HepG2 (cell line): ENCODE results near the gene FNIP2. TPM values are rescaled to one million over a fixed set of nuclear protein-coding genes. Genes with fewer than 3 reads are reported as not detected.

ENCODE experiments used
- ATF7 ChIP-seq, 2 experiments: fragments of 450-650 bp in 1 of 2; sonication (generic) in 1 of 2; formaldehyde crosslinking in 1 of 2; IDR thresholded peaks; 2 replicates each; pipeline versions ENCODE4 v1.4.0 to v1.6.1; 2016 to 2020; ENCODE audit warnings: antibody characterized with exemption in 1 of 2, mild to moderate bottlenecking in 1 of 2, missing genetic modification reagents in 1 of 2
- CCDC6 ChIP-seq: sonication (generic); formaldehyde crosslinking; IDR thresholded peaks from 2 replicates; pipeline ENCODE4 v1.8.1; 2022; ENCODE audit warnings: mild to moderate bottlenecking, missing genetic modification reagents, moderate library complexity
- FOXM1 ChIP-seq: sonication (generic); formaldehyde crosslinking; IDR thresholded peaks from 2 replicates; pipeline ENCODE4 v1.5.0; 2020; ENCODE audit warnings: missing genetic modification reagents
- FOXP1 ChIP-seq, 2 experiments: fragments of 450-650 bp in 1 of 2; IDR thresholded peaks; 2 replicates each; pipeline ENCODE4 v1.6.1; 2017 to 2018; ENCODE audit warnings: antibody characterized with exemption in 1 of 2
- JDP2 ChIP-seq: sonication (generic); formaldehyde crosslinking; IDR thresholded peaks from 2 replicates; pipeline ENCODE4 v1.8.1; 2022; ENCODE audit warnings: missing genetic modification reagents, borderline replicate concordance
- KDM5B ChIP-seq: sonication (generic); formaldehyde crosslinking; IDR thresholded peaks from 2 replicates; pipeline ENCODE4 v1.4.0; 2020; ENCODE audit warnings: missing genetic modification reagents, mild to moderate bottlenecking, borderline replicate concordance
- NFKBIZ ChIP-seq: IDR thresholded peaks from 2 replicates; pipeline ENCODE4 v1.6.1; 2018; ENCODE audit warnings: missing genetic modification reagents, missing compliant biosample characterization
- PAF1 ChIP-seq: IDR thresholded peaks from 2 replicates; pipeline ENCODE4 v1.6.1; 2016; ENCODE audit warnings: missing genetic modification reagents, missing compliant biosample characterization
- RELA ChIP-seq: sonication (generic); formaldehyde crosslinking; IDR thresholded peaks from 2 replicates; pipeline ENCODE4 v1.4.0; 2020; ENCODE audit warnings: missing genetic modification reagents
- SMAD1 ChIP-seq: sonication (generic); formaldehyde crosslinking; IDR thresholded peaks from 2 replicates; pipeline ENCODE4 v1.4.0; 2020; ENCODE audit warnings: missing genetic modification reagents, low read depth, mild to moderate bottlenecking, borderline replicate concordance
- TAF15 ChIP-seq: fragments of 200-400 bp; formaldehyde crosslinking; IDR thresholded peaks from one replicate; pipeline ENCODE4 v1.6.1; 2018; ENCODE audit warnings: mild to moderate bottlenecking, low read depth, low read length; ENCODE audit not compliant: poor library complexity, severe bottlenecking
- TOPORS ChIP-seq: sonication (generic); formaldehyde crosslinking; IDR thresholded peaks from 2 replicates; pipeline ENCODE4 v1.8.0; 2023; ENCODE audit warnings: mild to moderate bottlenecking, missing genetic modification reagents
- ZBTB21 ChIP-seq: sonication (generic); formaldehyde crosslinking; IDR thresholded peaks from 2 replicates; pipeline ENCODE4 v1.4.0; 2020; ENCODE audit warnings: missing genetic modification reagents
- ZMAT3 ChIP-seq: sonication (generic); formaldehyde crosslinking; conservative IDR thresholded peaks from 2 replicates; pipeline ENCODE4 v1.7.0; 2021; ENCODE audit warnings: missing genetic modification reagents
- ZNF12 ChIP-seq: sonication (generic); formaldehyde crosslinking; IDR thresholded peaks from 2 replicates; pipeline ENCODE4 v1.5.0; 2020; ENCODE audit warnings: missing genetic modification reagents
- ZNF224 ChIP-seq: sonication (generic); formaldehyde crosslinking; IDR thresholded peaks from 2 replicates; pipeline ENCODE4 v1.5.0; 2020; ENCODE audit warnings: mild to moderate bottlenecking, missing genetic modification reagents
- ZNF530 ChIP-seq: sonication (generic); formaldehyde crosslinking; IDR thresholded peaks from 2 replicates; pipeline ENCODE4 v1.5.0; 2020; ENCODE audit warnings: low read depth, mild to moderate bottlenecking, missing genetic modification reagents
- ZNF616 ChIP-seq: sonication (generic); formaldehyde crosslinking; IDR thresholded peaks from 2 replicates; pipeline ENCODE4 v1.5.0; 2020; ENCODE audit warnings: low read depth, mild to moderate bottlenecking, missing genetic modification reagents
- polyA plus RNA-seq, 8 experiments: library from polyadenylated mRNA; depleted of rRNA in 3 of 8; stranded (reverse) in 7 of 8; unstranded in 1 of 8; fragments of >200 nt; fragmentation: Illumina TruSeq in 4 of 8; extraction: Trizol in 4 of 8; gene quantifications; 2 replicates each; pipeline versions ENCODE4 v1.2.1 to v1.2.3, GENCODE V29; 2011 to 2016; ENCODE audit warnings: low read depth in 4 of 8, missing spikeins in 1 of 8, mixed read lengths in 1 of 8; ENCODE audit not compliant: insufficient read depth in 1 of 8
- total RNA-seq, 5 experiments: library from RNA; depleted of rRNA; stranded (reverse); fragments of >200 nt; fragmentation: Illumina TruSeq; extraction: Trizol; gene quantifications; 2 replicates each; pipeline ENCODE4 v1.2.3, GENCODE V29; 2016; ENCODE audit warnings: low read depth in 1 of 5
- TF ChIP-seq, protein P1 (sequence below): sonication (generic); formaldehyde crosslinking; IDR thresholded peaks from 2 replicates; pipeline ENCODE4 v1.5.1; 2020; ENCODE audit warnings: mild to moderate bottlenecking, missing genetic modification reagents
- TF ChIP-seq, protein P2 (sequence below): sonication (generic); formaldehyde crosslinking; IDR thresholded peaks from 2 replicates; pipeline ENCODE4 v1.5.1; 2020; ENCODE audit warnings: missing genetic modification reagents, mild to moderate bottlenecking, borderline replicate concordance
- TF ChIP-seq, protein P3 (sequence below): sonication (generic); formaldehyde crosslinking; IDR thresholded peaks from 2 replicates; pipeline ENCODE4 v1.5.1; 2020; ENCODE audit warnings: missing genetic modification reagents, mild to moderate bottlenecking, borderline replicate concordance
- TF ChIP-seq, protein P4 (sequence below): sonication (generic); formaldehyde crosslinking; IDR thresholded peaks from 2 replicates; pipeline ENCODE4 v1.8.1; 2023; ENCODE audit warnings: mild to moderate bottlenecking, moderate library complexity, missing genetic modification reagents

Gene FNIP2
- total and polyA plus RNA-seq, 2 of the 13 experiments (the other 11 are each of a cell fraction or from before 2014, with no cell fraction given): 15.5 to 21.0 TPM

DNA sequence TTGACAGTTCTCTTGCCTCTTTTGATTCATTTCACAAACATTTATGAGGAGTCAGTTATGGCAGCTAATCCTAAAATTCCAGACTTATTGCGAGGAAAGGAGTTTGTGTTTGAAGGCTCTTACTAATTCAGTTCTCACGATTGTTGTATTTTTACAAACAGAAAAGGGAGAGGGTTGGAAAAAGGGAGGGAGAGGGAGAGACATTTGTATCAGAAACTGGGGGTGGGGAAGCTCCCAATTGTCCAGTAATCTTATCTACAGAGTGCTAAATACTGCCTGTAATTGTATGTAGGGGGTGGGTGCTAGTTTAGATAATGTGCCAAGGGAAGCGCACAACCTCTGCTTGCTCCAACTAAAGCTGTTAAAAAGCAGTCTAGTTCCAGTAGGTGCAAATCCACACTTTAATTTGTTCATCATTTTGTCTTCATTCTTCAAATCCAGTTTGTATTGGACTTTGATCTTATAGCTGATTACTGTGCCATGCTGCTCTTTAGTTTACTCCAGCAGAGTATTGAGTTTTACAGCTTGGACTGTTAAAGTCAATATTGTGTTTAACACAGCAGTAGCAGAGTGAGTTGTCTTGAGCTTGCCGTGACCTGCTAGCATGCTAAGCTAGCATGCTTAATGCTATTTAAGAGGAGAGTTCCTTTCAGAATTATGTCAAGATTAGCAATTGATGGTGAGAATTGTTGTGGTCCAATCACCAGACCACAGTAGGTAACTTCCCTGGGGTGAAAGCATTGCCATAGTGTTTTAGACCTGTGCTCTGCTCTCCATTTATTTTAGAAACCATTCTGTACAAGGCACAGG, 13.9 kb downstream of the FNIP2 start (continued):
- TF ChIP-seq, protein P1, sequence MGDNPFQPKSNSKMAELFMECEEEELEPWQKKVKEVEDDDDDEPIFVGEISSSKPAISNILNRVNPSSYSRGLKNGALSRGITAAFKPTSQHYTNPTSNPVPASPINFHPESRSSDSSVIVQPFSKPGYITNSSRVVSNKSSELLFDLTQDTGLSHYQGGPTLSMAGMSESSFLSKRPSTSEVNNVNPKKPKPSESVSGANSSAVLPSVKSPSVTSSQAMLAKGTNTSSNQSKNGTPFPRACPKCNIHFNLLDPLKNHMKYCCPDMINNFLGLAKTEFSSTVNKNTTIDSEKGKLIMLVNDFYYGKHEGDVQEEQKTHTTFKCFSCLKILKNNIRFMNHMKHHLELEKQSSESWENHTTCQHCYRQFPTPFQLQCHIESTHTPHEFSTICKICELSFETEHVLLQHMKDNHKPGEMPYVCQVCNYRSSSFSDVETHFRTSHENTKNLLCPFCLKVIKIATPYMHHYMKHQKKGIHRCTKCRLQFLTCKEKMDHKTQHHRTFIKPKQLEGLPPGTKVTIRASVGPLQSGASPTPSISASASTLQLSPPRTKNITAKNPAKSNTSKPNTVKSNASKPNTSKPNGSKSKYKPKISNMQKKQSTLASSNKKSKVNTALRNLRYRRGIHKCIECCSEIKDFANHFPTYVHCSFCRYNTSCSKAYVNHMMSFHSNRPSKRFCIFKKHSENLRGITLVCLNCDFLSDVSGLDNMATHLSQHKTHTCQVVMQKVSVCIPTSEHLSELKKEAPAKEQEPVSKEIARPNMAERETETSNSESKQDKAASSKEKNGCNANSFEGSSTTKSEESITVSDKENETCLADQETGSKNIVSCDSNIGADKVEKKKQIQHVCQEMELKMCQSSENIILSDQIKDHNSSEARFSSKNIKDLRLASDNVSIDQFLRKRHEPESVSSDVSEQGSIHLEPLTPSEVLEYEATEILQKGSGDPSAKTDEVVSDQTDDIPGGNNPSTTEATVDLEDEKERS: no peak
- TF ChIP-seq CCDC6 (CRISPR knock-in tag) (peak; percentile 53; the same call in 1 of the 2 replicates), ZMAT3 (CRISPR knock-in tag) (no peak), ZNF224 (CRISPR knock-in tag) (no peak), SMAD1 (CRISPR knock-in tag) (no peak), ZBTB21 (CRISPR knock-in tag) (no peak), ZNF12 (CRISPR knock-in tag) (no peak), ZNF530 (CRISPR knock-in tag) (no peak), FOXP1 (IDR thresholded peaks at IDR 0.05) (no peak), FOXP1 (CRISPR knock-in tag; IDR thresholded peaks at IDR 0.05) (peak; percentile 81), RELA (CRISPR knock-in tag) (no peak), ATF7 (IDR thresholded peaks at IDR 0.05) (no peak), ATF7 (CRISPR knock-in tag; IDR thresholded peaks at IDR 0.05) (no peak), KDM5B (no peak), JDP2 (CRISPR knock-in tag) (no peak), NFKBIZ (CRISPR knock-in tag) (no peak), PAF1 (CRISPR knock-in tag) (no peak), FOXM1 (CRISPR knock-in tag) (no peak), TOPORS (CRISPR knock-in tag) (no peak), ZNF616 (CRISPR knock-in tag) (no peak), TAF15 (no peak)
- TF ChIP-seq, protein P2, sequence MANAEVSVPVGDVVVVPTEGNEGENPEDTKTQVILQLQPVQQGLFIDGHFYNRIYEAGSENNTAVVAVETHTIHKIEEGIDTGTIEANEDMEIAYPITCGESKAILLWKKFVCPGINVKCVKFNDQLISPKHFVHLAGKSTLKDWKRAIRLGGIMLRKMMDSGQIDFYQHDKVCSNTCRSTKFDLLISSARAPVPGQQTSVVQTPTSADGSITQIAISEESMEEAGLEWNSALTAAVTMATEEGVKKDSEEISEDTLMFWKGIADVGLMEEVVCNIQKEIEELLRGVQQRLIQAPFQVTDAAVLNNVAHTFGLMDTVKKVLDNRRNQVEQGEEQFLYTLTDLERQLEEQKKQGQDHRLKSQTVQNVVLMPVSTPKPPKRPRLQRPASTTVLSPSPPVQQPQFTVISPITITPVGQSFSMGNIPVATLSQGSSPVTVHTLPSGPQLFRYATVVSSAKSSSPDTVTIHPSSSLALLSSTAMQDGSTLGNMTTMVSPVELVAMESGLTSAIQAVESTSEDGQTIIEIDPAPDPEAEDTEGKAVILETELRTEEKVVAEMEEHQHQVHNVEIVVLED: no peak
- TF ChIP-seq, protein P3, sequence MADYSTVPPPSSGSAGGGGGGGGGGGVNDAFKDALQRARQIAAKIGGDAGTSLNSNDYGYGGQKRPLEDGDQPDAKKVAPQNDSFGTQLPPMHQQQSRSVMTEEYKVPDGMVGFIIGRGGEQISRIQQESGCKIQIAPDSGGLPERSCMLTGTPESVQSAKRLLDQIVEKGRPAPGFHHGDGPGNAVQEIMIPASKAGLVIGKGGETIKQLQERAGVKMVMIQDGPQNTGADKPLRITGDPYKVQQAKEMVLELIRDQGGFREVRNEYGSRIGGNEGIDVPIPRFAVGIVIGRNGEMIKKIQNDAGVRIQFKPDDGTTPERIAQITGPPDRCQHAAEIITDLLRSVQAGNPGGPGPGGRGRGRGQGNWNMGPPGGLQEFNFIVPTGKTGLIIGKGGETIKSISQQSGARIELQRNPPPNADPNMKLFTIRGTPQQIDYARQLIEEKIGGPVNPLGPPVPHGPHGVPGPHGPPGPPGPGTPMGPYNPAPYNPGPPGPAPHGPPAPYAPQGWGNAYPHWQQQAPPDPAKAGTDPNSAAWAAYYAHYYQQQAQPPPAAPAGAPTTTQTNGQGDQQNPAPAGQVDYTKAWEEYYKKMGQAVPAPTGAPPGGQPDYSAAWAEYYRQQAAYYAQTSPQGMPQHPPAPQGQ: no peak
- TF ChIP-seq, protein P4, sequence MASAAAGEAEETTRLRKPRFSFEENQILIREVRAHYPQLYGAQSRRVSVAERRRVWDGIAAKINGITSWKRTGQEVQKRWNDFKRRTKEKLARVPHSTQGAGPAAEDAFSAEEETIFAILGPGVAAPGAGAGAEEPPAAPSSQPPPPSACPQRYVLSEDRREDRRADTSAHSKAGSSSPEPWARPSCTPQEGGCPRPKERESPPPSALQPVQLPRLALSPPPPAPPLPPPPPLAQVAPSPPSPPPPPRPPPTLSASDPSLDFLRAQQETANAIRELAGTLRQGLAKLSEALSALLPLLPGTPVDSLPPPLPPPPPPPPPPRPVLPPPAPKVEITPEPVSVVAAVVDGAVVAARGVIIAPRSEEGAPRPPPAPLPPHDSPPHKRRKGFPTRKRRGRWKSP (CRISPR knock-in tag): 0 out of 2 replicates have a peak, but pooled peaks have one; percentile 47
